Left hindlimb (tissue), 1 donor: ENCODE results near the gene ZMAT1.
A peak's percentile ranks its signal among the peaks of the same experiment; 100 is the strongest.
"Not testable (repeated sequence)": the region's sequence is repeated elsewhere in the genome, so short reads cannot be mapped to it uniquely, and the experiment has no call there.

ENCODE experiments used
- DNase-seq: peaks from one replicate; pipeline ENCODE4 v3.0.0-alpha.2; 2018

Gene ZMAT1

GRCh38 chrX:101931488-101932248 lies at the start of gene ZMAT1:
ZMAT1 (minus strand) TSS chrX:101932027; CDS start chrX:101932008, 19 bp downstream.
- DNase-seq = peak; percentile 86

DNA sequence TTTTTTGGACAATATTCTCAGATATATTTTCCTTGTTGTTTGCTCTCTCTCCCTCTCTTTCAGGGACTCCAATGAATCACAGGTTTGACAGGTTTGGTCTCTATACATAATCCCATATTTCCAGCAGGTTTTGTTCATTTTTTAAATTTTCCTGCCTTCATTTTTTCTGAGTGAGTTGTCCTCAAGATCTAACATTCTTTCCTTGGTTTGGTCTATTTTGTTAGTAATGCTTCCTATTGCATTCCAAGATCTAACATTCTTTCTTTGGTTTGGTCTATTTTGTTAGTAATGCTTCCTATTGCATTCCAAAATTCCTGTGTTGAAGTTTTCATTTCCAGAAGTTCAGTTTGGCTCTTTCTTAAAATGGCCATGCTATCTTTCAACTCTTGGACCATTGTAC lies 45.3 kb upstream of the ZMAT1 start:
- no peak for DNase-seq

- DNase-seq = no peak
These were observed 41.2 kb upstream of the ZMAT1 start for GRCh38 chrX:101973066-101973465.

GRCh38 chrX:101964923-101965539 lies 33.2 kb upstream of the ZMAT1 start:
- not testable (repeated sequence) for DNase-seq

DNA sequence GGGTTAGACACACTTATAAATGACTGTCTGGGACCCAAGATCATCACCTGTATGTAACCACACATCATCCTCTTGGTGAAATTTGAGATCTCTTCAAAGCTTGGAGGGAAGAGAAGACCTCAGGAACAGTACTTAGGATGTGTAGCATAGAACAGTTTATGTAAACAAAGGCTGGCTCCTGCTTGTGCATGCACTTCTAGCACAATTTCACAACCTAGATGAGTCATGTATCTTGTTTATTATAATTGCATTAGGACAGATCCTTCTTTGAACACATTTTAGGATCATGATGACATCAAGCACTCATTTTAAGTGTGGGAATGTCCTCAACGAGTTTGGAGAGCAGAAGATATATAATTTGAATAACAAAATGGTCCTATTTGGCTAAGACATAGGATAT lies 26.3 kb upstream of the ZMAT1 start:
- no peak for DNase-seq

GRCh38 chrX:101957174-101957573 lies 25.3 kb upstream of the ZMAT1 start:
- DNase-seq = no peak

DNA sequence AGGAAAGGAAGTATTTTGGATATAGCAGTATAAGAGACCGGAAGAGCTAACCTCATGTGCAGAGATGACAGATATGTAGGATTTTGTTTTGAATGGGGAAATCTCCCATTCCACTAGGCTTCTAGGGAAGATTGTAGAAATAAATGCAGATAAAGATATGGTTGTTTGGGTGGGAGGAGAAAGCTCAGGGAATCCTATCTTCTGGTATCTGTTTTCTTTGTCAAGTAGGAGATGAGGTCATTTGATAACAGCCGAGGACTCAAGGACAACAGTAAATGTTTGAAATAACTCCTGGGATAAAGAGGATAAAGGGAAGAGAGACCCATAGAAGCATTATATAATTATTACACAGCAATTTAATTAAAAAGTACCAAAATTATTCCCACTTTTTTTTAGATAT lies 24.7 kb upstream of the ZMAT1 start:
- DNase-seq = no peak

GRCh38 chrX:101950581-101950980 lies 18.8 kb upstream of the ZMAT1 start:
- DNase-seq = no peak

GRCh38 chrX:101932249-101932570 lies 383 bp upstream of the ZMAT1 start:
- DNase-seq = no peak

GRCh38 chrX:101931136-101931487 lies 715 bp downstream of the ZMAT1 start:
- no peak for DNase-seq

DNA sequence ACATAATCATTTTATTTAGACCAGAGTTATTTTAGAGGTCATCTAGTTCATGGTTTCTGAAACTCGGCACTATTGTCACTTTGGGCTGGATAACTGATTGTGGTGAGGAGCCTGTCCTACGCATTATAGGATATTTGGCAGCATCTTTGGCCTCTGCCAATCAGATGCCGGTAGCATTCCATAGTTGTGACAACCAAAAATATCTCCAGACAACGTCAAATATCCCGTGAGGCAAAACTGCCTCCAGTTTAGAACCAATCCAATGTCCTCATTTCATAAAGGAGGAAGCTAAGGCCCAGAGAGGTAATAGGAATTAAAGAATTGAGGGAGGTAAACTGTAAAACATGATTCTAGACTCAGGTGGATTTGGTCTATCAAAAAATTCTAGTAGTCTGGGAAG lies 6.1 kb downstream of the ZMAT1 start:
- no peak for DNase-seq

GRCh38 chrX:101918751-101919150 lies 13.1 kb downstream of the ZMAT1 start:
- no peak for DNase-seq

- DNase-seq = no peak
These were observed 25.6 kb downstream of the ZMAT1 start for GRCh38 chrX:101906136-101906796.

GRCh38 chrX:101904996-101905395 lies 26.8 kb downstream of the ZMAT1 start:
- DNase-seq = no peak
